Measurements from ENCODE around the gene WFDC1. TPM values are rescaled to one million over a fixed set of nuclear protein-coding genes. Genes with fewer than 3 reads are reported as not detected.

Gene WFDC1
- not detected for total RNA-seq

GRCh38 chr16:84294531-84295142 lies at the start of gene WFDC1:
Gene WFDC1, plus strand, starts transcription at chr16:84294878. Its CDS starts 94 bp downstream, at chr16:84294972.
- no peak for DNase-seq

- DNase-seq: no peak
Observed at GRCh38 chr16:84245956-84246678, 48.6 kb upstream of the WFDC1 start.

GRCh38 chr16:84246679-84247077 lies 48.0 kb upstream of the WFDC1 start:
- no peak for DNase-seq

DNA sequence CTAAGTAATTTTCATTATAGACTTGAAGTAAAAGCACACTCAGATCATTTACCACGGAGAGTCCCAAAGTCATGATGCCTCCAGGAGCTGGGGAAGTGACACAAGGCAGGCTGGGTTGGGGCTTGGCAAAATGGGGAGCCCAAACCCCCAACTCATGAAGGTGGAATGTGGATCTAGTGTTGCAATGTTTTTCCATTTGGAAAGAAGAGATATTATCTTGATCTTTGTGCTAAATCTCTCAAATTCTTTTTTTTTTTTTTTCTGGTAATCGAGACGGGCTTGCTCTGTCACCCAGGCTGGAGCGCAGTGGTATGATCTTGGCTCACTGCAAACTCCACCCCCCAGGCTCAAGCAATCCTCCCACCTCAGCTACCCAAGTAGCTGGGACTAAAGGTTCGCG lies 47.3 kb upstream of the WFDC1 start:
- DNase-seq: no peak

- no peak for DNase-seq
Observed at GRCh38 chr16:84247844-84248243, 46.8 kb upstream of the WFDC1 start.

DNA sequence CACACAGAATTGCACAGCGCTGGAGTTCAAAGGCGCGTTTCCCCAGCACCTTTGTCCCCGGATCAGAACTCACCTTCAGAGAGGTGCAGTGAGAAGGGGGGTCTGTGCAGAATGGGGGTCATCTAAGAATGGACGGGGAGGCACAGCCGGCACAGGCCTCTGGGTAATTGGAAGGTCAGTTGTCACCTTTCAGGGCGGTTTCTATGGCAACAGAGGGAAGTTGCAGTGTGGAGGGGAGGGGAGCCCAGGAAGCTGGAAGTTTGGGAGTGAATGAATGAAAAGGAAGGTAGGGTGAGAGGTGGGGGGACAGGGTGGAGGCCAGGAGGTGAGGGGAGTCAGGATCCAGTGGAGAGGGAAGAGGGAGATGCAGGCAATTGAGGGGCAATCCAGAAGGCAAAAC lies 42.5 kb upstream of the WFDC1 start:
- no peak for DNase-seq

- no peak for DNase-seq
Observed at GRCh38 chr16:84253173-84253572, 41.5 kb upstream of the WFDC1 start.

- no peak for DNase-seq
Observed at GRCh38 chr16:84254062-84254461, 40.6 kb upstream of the WFDC1 start.

- DNase-seq: no peak
Observed at GRCh38 chr16:84255050-84255810, 39.4 kb upstream of the WFDC1 start.

DNA sequence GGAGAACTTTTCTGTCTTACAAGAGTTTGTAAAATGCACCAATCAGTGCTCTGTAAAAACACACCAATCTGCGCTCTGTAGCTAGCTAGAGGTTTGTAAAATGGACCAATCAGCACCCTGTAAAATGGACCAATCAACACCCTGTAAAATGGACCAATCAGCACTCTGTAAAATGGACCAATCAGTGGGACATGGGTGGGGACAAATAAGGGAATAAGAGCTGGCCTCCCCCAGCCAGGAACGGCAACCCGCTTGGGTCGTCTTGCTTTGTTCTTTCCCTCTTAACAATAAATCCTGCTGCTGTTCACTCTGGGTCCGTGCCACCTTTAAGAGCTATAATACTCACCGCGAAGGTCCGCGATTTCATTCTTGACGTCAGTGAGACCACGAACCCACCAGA lies 36.4 kb upstream of the WFDC1 start:
- no peak for DNase-seq

- no peak for DNase-seq
Observed at GRCh38 chr16:84259691-84260090, 35.0 kb upstream of the WFDC1 start.

GRCh38 chr16:84260766-84261554 lies 33.7 kb upstream of the WFDC1 start:
- no peak for DNase-seq

DNA sequence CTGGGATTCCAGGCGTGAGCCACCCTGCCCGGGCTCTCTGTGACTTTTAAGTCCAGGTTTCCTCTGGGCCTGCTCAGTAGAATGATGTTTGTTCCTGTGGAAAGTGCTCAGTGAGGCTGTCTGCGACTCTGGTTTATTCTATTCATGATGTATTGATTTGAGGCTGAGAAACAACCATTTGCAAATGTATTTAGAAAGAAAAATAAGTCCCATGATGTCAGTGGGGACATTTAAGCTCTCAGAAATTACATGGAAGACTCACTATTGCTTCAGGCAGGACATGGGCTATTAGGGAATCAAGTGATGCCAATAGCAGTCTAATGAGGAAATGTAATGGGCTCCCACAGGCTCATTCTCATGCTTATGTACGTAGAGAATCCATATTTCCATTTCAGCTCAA lies 32.6 kb upstream of the WFDC1 start:
- no peak for DNase-seq

DNA sequence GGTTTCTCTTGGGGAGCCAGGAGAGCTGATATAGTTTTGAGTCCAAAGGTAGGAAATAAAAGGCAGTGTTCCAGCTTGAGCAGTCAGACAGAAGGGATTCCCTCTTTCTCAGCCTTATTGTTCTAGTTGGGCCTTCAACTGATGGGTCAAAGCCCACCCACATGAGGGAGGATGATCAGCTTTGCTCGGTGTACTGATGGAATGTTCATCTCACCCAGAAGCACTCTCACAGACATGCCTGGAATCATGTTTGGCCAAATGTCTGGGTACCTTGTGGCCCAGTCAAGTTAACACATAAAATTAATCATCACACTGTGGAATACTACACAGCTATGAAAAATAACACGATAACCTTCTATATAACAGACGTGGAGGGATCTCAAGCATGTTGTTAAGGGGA lies 31.7 kb upstream of the WFDC1 start:
- DNase-seq: no peak

- peak; percentile 3 for DNase-seq
Observed at GRCh38 chr16:84266451-84266850, 28.2 kb upstream of the WFDC1 start.

GRCh38 chr16:84267380-84267779 lies 27.3 kb upstream of the WFDC1 start:
- no peak for DNase-seq

- DNase-seq: no peak
Observed at GRCh38 chr16:84268291-84269040, 26.2 kb upstream of the WFDC1 start.

GRCh38 chr16:84270071-84270470 lies 24.6 kb upstream of the WFDC1 start:
- no peak for DNase-seq

- DNase-seq: no peak
Observed at GRCh38 chr16:84270531-84270930, 24.1 kb upstream of the WFDC1 start.

- no peak for DNase-seq
Observed at GRCh38 chr16:84271037-84271436, 23.6 kb upstream of the WFDC1 start.

GRCh38 chr16:84271866-84272265 lies 22.8 kb upstream of the WFDC1 start:
- DNase-seq: no peak

GRCh38 chr16:84272740-84273320 lies 21.8 kb upstream of the WFDC1 start:
- DNase-seq: no peak

Data from effector CD4-positive, alpha-beta T cell (primary cell).